Fibroblast of upper back skin (primary cell): ENCODE data around the gene FCF1.

Source experiments
- DNase-seq: peaks from one replicate; pipeline ENCODE4 v3.0.0-alpha.2; 2013

Gene FCF1, protein sequence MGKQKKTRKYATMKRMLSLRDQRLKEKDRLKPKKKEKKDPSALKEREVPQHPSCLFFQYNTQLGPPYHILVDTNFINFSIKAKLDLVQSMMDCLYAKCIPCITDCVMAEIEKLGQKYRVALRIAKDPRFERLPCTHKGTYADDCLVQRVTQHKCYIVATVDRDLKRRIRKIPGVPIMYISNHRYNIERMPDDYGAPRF

DNA sequence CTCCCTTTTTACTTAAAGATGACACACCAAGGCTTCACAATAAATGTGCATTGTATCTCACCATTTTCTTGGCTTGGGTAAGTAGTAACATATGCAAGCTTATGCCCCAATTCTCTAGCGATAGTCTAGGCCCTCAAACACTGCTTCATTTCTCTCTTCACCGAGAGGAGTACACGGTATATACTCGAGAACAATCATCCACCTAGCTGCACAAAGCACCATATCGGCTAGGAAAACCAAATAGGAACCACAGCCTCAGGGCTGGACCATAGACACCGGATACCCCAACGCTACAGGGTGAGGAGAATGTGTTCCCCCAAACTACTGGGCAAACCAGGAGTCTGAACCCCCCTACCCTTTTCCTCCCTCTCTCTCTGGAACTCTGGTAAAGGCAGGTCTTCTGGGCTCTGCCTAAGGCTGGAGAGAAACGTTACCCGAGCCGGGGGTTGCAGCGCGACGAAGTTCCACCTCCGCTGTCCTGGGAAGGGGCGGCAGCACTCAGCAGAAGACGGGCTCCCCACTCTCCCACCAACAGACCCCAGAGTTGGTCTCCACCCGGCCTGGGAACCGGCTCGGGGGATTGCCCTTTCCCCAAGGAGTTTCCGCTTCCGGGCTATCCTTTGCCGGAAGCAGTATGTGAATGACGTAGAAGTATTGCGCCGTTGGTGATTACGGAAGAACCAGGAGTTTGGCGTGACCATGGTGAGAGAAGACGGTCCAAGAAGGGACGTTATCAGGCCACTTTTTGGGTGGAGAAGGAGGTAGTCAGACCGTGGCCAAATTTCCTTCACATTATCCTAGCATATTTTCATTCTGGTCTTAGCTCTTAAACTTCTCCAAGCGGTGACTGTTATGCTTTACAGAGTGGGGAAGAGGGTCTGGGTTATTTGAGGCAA, at the start of gene FCF1, which contains the start of gene AREL1:
Gene FCF1, plus strand, starts transcription at position 646 of the 896 bp plus-strand sequence. Its CDS starts 54 bp downstream, at position 700.
Gene AREL1, minus strand, starts transcription at position 582 of the 896 bp plus-strand sequence. CDS start 27,465 bp downstream, outside the sequence.
- peak; percentile 89 for DNase-seq

DNA sequence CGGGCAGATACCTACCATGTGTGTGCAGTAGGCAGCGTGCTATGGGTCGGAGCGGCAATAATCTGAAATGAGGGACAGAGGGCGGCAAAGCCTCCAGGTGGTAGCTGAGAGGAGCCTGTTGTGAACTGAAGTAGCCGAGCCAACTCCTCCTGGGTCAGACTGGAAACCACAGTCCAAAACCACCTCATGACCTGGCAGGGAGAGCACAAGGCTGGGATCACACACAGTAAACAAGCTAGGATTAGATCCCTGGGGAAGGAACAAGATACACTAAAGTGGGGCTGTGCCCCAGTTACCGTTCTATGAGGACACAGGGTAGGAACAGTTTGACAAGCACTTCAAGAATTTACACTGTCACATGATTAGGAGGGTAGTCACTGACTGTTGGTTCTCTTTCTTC, 49.1 kb upstream of the FCF1 start:
- no peak for DNase-seq

DNA sequence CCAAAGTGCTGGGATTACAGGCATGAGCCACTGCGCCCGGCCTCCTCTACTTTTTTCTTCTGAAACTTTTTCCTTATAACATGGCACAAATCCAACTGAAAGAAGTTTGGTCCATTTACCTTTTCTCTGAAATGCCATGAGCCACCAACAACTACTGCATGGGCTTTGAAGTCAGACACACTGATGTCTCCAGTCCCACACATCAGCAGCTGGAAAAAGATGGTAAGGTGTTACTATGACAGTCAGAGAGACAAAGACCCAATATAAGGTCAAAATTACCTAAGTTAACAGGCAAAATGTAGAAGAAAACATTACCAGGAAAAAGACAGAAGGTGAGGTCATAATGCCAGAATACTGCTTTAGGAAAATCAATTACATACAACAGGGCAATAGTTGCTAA, 48.2 kb upstream of the FCF1 start:
- DNase-seq, result no peak

DNA sequence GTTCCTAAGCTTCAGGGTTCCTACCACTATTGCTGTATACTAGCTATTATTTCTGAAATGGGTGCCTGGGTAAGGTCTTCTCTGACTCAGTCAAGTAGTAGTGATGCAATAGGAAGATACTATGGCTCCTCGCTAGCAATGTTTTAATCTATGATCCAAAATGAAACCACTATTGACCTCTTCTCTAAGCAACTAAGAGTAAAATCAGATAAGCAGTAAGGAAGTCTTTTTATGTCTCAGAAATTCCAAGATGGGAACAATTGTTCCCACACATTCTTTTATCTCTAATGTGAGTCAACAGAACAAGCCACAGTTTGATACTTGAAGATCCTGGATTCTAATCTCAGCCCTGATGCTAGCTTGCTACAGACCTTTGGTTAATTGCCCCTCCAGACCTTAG, 45.2 kb upstream of the FCF1 start:
- peak; percentile 51 for DNase-seq

DNA sequence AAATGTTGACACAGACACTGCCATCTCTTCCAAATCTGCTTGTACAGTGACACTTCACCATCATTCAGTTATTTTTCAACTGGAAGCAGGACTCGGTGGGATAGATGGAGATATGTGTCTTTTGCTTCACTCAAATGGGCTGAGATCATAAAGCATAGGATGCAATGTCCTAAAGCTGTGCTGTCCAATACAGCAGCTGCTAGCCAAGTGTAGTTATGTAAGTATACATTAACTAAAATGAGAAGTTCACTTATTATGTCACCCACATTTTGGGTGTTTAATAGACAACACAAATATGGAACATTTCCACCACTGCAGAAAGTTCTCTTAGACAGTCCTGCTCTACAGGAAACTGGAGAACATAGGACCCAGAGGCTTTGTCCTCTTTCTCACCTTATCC, 43.7 kb upstream of the FCF1 start:
- DNase-seq, result no peak

DNA sequence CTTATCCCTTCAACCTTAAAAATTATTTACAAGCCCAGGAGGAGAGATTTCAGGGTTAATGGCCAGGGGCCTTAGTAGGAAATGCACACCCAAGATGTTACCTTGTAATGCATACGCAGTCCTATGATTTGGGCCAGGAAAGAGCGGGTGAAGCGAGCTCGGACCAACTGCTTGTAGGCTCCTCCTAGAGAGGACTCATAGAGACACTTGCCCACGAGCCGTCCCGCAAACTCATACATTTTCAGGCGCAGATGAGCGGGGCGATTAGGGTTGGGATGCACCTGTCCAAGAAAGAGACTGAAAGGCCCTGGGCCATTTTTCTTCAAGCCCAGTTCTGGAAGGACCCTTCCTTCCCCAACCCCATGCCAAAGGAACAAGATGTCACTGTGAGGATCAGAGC, 43.1 kb upstream of the FCF1 start:
- DNase-seq, result no peak

DNA sequence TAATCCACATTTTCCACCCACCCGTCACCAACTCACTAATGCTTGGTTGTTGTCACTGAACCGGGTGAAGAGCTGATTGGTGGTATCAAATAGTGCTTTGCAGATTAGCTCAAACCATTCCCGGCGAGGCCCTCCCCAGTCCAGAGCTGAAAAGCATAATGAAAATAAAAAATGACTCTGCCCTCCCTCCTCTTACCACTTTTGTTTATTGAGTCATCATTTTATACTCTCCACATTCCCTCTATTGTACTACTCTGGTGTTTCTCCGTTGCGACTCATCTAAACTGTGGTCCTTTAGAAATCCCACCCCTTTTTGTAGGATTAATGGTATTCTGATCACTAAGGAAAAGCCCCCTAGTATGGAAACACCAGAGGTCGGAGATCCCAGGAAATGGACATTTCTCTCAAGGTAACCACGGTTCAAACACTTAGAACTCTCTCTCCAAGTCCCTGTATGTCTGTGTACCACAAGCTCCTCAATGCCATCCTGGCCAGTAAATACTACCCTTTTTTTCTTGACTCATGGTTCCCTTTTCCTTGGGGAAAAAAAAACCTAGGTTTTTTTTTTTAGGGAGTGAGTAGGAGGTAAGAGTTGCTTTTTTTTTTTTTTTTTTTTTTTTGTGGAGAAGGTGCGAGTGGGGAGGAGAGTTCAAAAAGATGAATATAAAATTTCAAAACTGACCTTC, 42.1 kb upstream of the FCF1 start:
- peak; percentile 65 for DNase-seq

DNA sequence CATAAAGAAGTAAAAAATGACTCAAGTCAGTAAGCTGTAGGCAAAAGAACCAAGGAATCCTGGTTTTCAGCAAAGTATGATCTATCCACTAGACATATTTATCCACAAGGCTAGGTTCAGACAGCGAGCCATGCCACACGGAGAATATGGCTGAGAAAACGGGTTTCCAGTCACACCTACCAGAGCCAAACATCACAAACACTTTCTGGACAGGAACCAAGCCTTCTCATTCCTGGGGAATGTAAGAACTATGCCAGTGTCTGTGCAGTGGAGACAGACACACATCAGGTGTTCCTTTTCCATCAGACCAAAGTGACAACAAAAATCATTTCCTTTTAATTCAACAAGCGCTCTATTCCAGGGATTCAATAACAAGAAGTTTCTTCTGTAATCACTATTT, 41.2 kb upstream of the FCF1 start:
- DNase-seq, result peak; percentile 67

DNA sequence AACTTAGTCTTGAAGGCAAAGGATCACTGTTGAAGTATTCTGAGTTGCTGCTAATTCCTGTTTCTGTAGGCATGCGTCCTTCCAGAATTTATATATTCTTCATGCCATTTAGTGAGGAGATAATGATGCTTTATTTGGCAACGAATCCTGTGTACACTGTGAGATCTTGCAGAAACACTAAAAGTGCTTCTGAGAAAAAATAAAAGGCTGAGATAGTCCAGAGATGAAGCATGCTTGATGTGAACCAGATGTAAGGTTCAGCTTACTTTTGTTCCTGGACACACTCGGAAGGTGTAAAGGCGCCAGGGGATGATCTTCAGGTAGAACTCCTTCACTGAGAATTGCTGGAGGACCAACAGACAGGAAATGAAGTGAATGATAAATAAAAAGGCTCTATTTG, 39.2 kb upstream of the FCF1 start:
- no peak for DNase-seq

DNA sequence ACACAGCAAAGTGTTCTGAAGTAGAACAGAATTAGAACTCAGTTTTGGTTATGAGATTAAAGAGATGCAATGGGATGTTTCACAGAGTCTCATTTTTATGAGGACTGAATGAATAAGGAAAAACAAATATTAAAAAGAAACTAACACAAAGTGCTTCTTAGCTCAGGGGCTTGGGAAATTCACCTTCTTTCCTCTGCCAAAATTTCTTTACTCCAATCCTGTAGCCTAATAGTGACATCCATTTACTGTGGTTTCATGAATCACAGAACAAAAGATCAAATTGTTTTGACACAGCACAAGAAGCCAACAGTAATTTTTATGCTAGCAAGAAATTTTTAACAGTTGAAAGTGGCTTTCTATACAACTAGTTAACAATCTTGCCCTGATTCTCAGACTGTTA, 37.7 kb upstream of the FCF1 start:
- DNase-seq, result no peak

DNA sequence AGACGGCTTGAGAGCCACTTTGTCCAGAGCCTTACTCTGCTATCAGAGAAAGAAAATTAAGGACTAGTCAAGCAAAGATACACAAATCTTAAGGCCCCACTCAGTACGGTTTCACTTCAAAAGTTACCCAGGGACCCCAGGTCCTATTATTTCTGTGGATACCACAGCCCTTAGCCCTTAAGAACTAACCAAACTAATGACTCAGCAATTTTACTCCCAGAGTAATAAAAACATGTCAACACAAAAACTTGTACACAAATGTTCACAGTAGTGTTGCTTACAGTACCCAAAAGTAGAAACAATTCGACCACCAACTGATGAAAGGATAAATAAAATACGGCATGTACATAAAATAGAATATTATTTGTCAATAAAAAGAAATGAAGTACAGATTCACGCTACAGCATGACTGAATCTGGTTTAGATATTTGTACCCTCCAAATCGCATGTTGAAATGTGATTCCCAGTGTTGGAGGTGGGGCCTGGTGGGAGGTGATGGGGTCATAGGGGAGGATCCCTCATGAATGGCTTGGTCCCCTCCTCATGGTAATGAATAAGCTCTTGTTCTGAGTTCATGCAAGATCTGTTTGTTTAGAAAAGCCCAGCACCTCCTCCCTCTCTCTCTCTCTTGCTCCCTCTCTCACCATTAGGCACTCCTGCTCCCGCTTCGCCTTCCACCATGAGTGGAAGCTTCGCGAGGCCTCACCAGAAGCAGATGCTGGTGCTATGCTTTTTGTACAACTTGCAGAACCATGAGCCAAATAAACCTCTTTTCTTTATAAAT, 30.6 kb upstream of the FCF1 start:
- DNase-seq, result no peak

DNA sequence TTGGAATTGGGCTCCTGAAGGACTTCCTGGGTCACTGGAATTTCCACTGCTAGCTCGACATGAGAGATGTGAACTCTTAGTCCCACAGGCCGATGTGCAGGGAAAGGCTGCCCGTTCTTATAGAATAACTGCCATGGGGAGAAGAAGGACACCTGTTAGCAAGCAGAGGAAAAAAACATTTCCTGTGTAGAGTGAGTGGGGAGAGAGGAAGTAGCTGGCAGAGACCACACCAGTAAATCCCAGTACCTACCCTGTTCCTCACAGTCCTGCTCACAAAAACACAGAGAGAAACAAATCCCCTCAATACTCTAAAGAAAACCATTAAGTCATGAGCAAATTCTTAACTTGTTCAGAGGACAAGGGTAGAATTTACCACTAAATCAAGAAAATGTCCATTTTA, 29.5 kb upstream of the FCF1 start:
- DNase-seq, result no peak

DNA sequence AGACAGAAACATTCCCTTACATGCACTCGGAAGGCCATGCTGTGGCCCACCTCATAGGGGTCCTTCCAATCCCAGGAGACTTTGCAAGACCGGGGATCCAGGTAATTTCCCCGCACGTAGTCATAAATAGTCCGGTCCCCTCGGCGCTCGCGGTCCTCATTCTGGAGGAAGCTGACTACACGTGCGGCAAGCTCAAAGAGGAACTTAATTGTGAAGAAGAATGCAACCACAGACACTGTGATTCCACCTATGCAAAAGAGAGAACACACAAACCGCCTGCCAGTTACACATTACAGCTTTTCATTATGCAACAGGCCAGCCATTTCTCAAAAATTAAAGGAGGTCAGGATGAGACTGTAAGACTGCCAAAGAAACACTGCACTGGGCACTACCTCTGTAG, 28.5 kb upstream of the FCF1 start:
- no peak for DNase-seq

DNA sequence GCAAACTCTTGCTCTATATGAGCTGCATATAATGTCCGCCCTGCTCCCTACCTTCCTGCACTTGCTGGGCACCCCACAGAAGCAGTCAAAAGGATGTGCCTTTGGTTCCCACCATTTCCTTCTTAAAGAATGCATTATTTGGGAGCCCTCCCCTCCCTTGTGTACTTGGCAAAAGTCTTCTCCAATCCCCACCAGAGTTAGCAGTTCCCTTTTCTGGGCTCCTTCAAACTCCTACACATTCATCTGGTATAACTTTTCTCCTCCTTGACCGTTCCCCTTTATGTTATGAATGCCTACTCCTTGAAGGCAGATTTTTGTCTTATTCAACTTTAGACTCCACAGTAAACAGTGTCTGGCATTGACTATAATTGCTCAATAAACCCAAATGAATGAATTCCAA, 27.9 kb upstream of the FCF1 start:
- no peak for DNase-seq

DNA sequence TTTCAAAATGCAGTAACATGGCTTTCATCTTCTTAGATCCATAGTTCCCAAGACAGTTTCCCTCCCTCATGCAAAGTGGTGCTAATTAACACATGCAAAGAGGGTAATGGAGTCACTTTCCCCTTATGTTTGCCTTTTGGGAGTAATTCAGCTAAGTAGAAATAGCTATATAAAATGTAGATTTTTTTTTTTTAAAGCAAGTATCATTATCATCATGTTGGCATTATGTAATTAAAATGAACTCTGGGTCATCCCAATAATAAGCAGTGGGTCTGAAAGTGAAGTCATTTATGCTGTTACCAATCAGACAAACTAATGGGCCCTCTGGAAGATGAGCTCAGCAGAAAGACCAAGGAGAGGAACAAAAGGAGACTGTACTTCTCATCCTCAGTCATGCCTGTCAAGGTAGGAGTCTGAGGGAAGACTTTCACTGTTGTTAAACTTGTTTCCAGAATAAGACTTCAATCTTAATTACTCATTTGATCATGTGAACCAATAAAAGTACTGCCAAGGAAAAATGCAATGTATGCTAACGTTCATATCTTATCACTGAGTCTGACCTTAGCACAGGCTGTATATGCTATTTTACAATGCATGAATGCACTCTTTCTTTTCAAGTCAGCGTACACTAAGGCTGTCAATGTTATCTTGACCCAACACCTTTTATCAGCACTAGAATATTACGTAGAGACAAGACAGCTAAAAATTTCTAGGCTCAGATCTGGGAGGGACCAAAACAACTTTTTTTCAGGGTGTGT, 26.8 kb upstream of the FCF1 start:
- no peak for DNase-seq

DNA sequence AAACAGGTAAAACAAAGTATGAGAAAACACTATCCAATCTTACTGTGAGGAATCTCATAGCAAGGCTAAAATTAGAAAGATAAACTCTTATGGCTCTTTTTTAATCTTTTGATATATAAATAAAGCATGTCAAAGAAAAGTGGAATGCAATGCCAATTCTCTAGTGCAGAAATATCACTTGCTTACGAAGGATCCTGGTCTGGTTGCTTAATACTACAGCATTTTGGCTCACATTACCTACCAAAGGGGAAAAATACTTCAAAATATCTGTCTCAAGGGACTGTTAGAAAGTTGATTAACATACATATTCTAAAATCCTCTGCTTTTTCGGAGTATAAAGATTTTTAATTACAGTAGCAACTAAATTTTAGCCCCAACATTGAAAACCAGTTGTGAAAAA, 21.5 kb upstream of the FCF1 start:
- no peak for DNase-seq

DNA sequence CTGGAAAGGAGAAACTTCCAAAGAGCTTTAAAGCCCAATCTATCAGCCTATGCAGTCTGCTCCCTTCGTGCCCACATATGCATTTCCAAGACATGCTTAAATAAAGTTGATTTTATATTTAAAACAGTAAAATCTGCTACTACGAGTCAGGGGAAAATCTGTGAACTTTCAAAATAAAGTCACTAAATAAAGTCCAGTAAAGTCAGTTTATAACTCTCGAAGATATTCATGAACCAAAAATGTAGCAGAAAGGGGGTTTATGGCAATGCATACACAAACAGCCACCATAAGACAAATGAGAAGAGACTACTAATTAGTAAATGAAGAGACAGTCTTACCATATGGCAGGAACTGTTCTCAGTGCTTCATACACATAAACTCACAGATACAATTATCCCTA, 19.8 kb upstream of the FCF1 start:
- DNase-seq, result no peak

DNA sequence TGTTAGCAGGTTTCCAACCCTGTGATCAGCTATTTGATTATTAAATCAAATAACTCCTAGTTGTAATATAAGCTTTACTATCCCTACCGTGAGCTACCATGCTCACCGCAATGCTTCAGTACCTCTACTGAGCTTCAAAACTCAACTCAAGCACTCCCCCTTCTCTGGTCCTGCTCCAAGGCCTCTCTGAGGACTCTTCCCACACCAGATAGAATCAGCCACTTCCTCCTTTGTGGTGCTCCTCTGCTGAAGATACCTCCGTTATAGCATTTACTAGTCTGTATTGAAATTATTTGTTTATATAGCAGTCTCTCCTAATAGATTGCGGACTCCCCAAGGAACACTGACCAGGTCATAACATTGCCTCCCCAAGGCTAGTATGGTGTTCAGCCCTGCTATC, 17.5 kb upstream of the FCF1 start:
- no peak for DNase-seq

DNA sequence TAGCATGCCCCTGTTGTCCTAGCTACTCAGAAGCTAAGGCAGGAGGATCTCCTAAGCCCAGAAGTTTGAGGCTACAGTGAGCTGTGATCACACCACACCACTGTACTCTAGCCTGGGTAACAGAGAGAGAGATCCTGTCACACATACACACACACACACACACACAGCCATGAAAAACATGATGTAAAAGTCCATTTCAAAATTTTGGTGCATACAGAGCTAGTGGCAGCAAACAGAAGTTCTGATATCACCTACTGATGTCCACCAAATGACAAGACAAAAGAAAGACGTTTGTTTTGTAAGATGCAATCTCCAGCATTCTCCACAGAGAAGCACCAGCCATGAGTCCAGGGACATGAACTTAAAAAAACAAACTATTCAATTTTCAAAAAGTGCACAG, 15.9 kb upstream of the FCF1 start:
- no peak for DNase-seq

DNA sequence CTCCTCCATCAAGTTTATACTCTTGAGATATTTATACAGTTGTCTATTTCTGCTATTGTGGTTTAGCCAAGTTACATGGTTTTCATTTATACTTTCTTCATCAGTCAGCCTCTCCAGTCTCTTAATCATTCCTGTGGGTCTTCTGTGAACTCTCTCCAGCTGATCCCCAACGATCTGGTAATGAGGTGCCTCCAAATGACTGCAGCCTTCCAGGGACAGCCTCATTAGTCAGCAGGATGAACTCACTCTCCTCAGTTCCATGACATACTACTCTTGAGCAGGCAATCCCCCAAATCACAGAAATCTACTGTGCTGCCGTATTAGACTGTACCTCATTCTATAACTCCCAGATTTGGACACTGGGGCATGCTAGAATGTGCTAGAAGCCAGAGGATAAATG, 15.4 kb upstream of the FCF1 start:
- peak; percentile 88 for DNase-seq

DNA sequence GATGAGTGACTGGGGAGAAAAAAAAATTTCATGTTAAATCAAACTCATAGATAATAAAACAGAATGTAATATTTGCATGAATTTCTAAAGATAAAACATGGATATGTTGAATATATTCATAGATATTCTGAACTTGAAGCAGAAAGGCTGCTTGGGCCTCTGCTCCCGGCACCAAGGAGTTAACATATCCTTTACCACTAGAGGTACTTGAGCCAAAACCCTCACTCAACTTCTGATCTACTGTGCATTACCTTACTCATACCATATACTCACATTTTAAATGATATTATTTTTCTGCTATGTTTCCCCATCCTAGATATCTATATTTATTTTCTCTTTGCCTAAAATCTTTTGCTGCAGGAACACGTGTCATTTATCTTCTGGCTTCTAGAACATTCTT, 15.0 kb upstream of the FCF1 start:
- peak; percentile 7 for DNase-seq

DNA sequence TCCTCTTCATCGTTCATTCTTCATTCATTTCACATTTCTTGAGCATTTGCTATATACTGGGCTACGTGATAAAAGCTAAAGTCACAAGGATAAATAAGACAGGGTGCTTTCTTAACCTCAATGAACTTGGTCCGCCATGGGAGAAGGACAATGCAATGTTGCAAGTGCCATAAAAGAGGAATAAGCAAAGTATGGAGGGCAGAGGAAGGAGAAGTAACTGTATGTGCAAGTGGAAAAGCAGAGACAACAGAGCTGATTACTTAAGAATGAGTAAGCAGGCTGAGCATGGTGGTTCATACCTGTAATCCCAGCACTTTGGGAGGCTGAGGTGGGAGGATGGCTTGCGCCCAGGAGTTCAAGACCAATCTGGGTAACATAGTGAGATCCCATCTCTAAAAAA, 14.5 kb upstream of the FCF1 start:
- no peak for DNase-seq
